Central memory CD4-positive, alpha-beta T cell (primary cell): ENCODE measurements around the gene PTK7.

ENCODE experiments used
- DNase-seq: peaks from one replicate; pipeline ENCODE4 v3.0.0; 2022

The PTK7 gene

GRCh38 chr6:43181621-43181941 lies 105.5 kb downstream of the PTK7 start:
- DNase-seq: no peak

GRCh38 chr6:43181942-43182860 lies 106.1 kb downstream of the PTK7 start, which contains the start of gene CUL9:
CUL9 (plus strand) TSS chr6:43182196; CDS start chr6:43184311, 2,115 bp downstream.
- DNase-seq: peak; percentile 80

GRCh38 chr6:43183441-43183840 lies 107.3 kb downstream of the PTK7 start:
- no peak for DNase-seq

- DNase-seq: no peak
These were observed 108.3 kb downstream of the PTK7 start for GRCh38 chr6:43184268-43184985.

- DNase-seq: peak; percentile 43
These were observed 109.4 kb downstream of the PTK7 start for GRCh38 chr6:43185391-43185985.

- DNase-seq: no peak
These were observed 109.9 kb downstream of the PTK7 start for GRCh38 chr6:43186019-43186418.

GRCh38 chr6:43186706-43187105 lies 110.6 kb downstream of the PTK7 start:
- no peak for DNase-seq

GRCh38 chr6:43187821-43188220 lies 111.7 kb downstream of the PTK7 start:
- DNase-seq: no peak

GRCh38 chr6:43188426-43188825 lies 112.3 kb downstream of the PTK7 start:
- no peak for DNase-seq

- no peak for DNase-seq
These were observed 113.7 kb downstream of the PTK7 start for GRCh38 chr6:43189776-43190304.

GRCh38 chr6:43192911-43193310 lies 116.8 kb downstream of the PTK7 start:
- DNase-seq: no peak

- no peak for DNase-seq
These were observed 117.8 kb downstream of the PTK7 start for GRCh38 chr6:43193929-43194328.

- DNase-seq: no peak
These were observed 120.2 kb downstream of the PTK7 start for GRCh38 chr6:43196337-43196736.

GRCh38 chr6:43199912-43200311 lies 123.8 kb downstream of the PTK7 start:
- no peak for DNase-seq

GRCh38 chr6:43200541-43200940 lies 124.4 kb downstream of the PTK7 start:
- no peak for DNase-seq

- DNase-seq: no peak
These were observed 126.3 kb downstream of the PTK7 start for GRCh38 chr6:43202451-43202850.

- no peak for DNase-seq
These were observed 127.1 kb downstream of the PTK7 start for GRCh38 chr6:43203029-43203717.

- DNase-seq: no peak
These were observed 127.6 kb downstream of the PTK7 start for GRCh38 chr6:43203718-43204095.

GRCh38 chr6:43204271-43205105 lies 128.4 kb downstream of the PTK7 start:
- no peak for DNase-seq

- no peak for DNase-seq
These were observed 129.7 kb downstream of the PTK7 start for GRCh38 chr6:43205849-43206248.

GRCh38 chr6:43207286-43207685 lies 131.2 kb downstream of the PTK7 start:
- no peak for DNase-seq
